ENCODE measurements around the gene PTPN23.

Gene PTPN23

GRCh38 chr3:47422743-47423142 is 41.9 kb downstream of the PTPN23 start:
- TF ChIP-seq SNAI2 (CRISPR knock-in tag; IDR thresholded peaks at IDR 0.05) (no peak), PPARA (CRISPR knock-in tag; IDR thresholded peaks at IDR 0.05; ENCODE audit: borderline replicate concordance) (no peak)
- ATAC-seq, result no peak

- no peak for ATAC-seq
- TF ChIP-seq ZNF565 (CRISPR knock-in tag; conservative IDR thresholded peaks at IDR 0.05; ENCODE audit: low read depth), result no peak
- TF ChIP-seq CSRNP3 (CRISPR knock-in tag; IDR thresholded peaks at IDR 0.05), result no peak
- TF ChIP-seq ZNF8 (CRISPR knock-in tag; IDR thresholded peaks at IDR 0.05), result no peak
- TF ChIP-seq ZFP30 (CRISPR knock-in tag; IDR thresholded peaks at IDR 0.05), result no peak
- no peak for TF ChIP-seq CREB5 (CRISPR knock-in tag; IDR thresholded peaks at IDR 0.05; ENCODE audit: low read depth)
- no peak for TF ChIP-seq OSR1 (CRISPR knock-in tag; IDR thresholded peaks at IDR 0.05)
- no peak for TF ChIP-seq ISL1 (CRISPR knock-in tag; IDR thresholded peaks at IDR 0.05)
- no peak for TF ChIP-seq ARNTL (CRISPR knock-in tag; IDR thresholded peaks at IDR 0.05; ENCODE audit: borderline replicate concordance, low read depth)
Measured at GRCh38 chr3:47423548-47424145, 42.8 kb downstream of the PTPN23 start.

DNA sequence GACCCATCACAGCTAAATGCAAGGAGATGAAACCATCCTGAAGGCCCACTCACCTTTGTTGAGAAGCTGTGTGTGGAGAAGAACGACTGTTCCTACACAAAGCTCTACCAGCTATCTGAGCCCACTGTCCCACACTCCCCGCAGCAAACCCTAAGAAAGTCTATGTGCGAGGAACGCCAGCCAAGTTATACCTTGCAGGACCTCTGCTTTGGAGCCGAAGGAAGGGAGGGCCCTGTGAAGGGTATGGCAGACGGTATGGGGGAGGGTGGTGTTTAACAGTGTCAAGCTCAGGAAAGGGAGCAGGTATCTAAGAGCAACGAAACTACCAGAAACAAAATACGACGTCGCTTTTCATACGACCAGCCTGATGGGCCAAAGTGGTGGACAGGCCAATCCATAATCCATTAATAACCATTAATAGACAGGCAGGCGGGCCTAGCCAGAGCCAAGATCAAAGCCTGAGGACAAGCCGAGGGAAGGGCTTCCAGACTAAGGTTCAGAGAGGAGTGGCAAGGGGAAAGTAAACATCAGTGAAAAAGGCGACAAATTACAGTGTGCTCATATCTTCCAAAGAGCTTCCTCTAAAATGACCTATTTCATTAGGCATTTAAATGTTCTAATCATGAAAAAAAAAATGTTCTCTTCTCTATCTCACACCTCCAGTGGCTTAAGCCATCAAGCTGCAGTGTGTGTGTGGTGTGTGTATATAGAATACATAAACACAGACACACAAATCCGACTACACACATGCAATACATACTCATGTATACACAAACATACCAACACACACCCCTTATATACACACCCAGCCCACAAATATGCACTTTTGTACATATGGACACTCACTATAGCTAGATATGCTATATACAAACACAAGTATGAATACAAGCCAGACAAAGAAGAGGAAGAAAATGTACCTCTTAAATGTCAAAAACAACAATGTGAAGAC is 43.9 kb downstream of the PTPN23 start:
- no peak for ATAC-seq

More for the DNA sequence above, 43.9 kb downstream of the PTPN23 start:
- no peak for TF ChIP-seq TOX (CRISPR knock-in tag; IDR thresholded peaks at IDR 0.05; ENCODE audit: borderline replicate concordance)
- TF ChIP-seq, protein P1, sequence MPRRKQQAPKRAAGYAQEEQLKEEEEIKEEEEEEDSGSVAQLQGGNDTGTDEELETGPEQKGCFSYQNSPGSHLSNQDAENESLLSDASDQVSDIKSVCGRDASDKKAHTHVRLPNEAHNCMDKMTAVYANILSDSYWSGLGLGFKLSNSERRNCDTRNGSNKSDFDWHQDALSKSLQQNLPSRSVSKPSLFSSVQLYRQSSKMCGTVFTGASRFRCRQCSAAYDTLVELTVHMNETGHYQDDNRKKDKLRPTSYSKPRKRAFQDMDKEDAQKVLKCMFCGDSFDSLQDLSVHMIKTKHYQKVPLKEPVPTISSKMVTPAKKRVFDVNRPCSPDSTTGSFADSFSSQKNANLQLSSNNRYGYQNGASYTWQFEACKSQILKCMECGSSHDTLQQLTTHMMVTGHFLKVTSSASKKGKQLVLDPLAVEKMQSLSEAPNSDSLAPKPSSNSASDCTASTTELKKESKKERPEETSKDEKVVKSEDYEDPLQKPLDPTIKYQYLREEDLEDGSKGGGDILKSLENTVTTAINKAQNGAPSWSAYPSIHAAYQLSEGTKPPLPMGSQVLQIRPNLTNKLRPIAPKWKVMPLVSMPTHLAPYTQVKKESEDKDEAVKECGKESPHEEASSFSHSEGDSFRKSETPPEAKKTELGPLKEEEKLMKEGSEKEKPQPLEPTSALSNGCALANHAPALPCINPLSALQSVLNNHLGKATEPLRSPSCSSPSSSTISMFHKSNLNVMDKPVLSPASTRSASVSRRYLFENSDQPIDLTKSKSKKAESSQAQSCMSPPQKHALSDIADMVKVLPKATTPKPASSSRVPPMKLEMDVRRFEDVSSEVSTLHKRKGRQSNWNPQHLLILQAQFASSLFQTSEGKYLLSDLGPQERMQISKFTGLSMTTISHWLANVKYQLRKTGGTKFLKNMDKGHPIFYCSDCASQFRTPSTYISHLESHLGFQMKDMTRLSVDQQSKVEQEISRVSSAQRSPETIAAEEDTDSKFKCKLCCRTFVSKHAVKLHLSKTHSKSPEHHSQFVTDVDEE (CRISPR knock-in tag; IDR thresholded peaks at IDR 0.05), result no peak
- no peak for TF ChIP-seq ZFP30 (CRISPR knock-in tag; IDR thresholded peaks at IDR 0.05)
- no peak for TF ChIP-seq PATZ1 (CRISPR knock-in tag; IDR thresholded peaks at IDR 0.05; ENCODE audit: borderline replicate concordance)
- no peak for TF ChIP-seq ZNF8 (CRISPR knock-in tag; IDR thresholded peaks at IDR 0.05)
- TF ChIP-seq SNAI2 (CRISPR knock-in tag; IDR thresholded peaks at IDR 0.05), result no peak
- no peak for TF ChIP-seq ZNF70 (CRISPR knock-in tag; IDR thresholded peaks at IDR 0.05)
- no peak for TF ChIP-seq ZFP3 (CRISPR knock-in tag; IDR thresholded peaks at IDR 0.05)
- TF ChIP-seq CSDC2 (CRISPR knock-in tag; IDR thresholded peaks at IDR 0.05), result no peak
- TF ChIP-seq GLIS3 (CRISPR knock-in tag; IDR thresholded peaks at IDR 0.05), result no peak
- TF ChIP-seq CSRNP3 (CRISPR knock-in tag; IDR thresholded peaks at IDR 0.05), result no peak
- no peak for TF ChIP-seq ARNTL (CRISPR knock-in tag; IDR thresholded peaks at IDR 0.05; ENCODE audit: borderline replicate concordance, low read depth)
- TF ChIP-seq RARB (CRISPR knock-in tag; IDR thresholded peaks at IDR 0.05), result no peak
- no peak for TF ChIP-seq BACH2 (CRISPR knock-in tag; IDR thresholded peaks at IDR 0.05; ENCODE audit: borderline replicate concordance)
- TF ChIP-seq OSR1 (CRISPR knock-in tag; IDR thresholded peaks at IDR 0.05), result no peak
- TF ChIP-seq PPARA (CRISPR knock-in tag; IDR thresholded peaks at IDR 0.05; ENCODE audit: borderline replicate concordance), result no peak
- no peak for TF ChIP-seq CREB5 (CRISPR knock-in tag; IDR thresholded peaks at IDR 0.05; ENCODE audit: low read depth)
- TF ChIP-seq TCF4 (CRISPR knock-in tag; IDR thresholded peaks at IDR 0.05; ENCODE audit: borderline replicate concordance), result no peak
